Smooth muscle cell of the brain vasculature (primary cell): Measurements from ENCODE around the gene GAB4.

Source experiments
- DNase-seq: peaks from one replicate; pipeline ENCODE4 v3.0.0-alpha.2; 2012; ENCODE audit warnings: low read depth, low spot score

Gene GAB4

GRCh38 chr22:16914006-16914405 is 94.0 kb downstream of the GAB4 start:
- no peak for DNase-seq

DNA sequence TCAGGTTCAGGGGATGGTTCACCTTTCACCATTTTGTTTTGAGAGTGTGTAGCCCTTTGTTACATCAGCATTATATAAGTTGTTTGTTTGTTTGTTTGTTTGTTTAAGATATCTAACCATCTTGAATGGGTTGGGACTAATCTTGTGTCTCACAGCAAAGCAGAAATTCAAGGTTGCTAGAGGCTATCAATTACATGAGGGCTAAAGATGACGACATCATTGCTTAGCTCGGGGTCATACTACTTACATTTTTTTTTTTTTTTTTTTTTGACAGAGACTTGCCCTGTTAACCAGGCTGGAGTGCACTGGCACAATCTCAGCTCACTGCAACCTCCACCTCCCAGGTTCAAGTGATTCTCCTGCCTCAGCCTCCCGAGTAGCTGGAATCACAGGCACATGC is 95.7 kb downstream of the GAB4 start:
- DNase-seq = no peak
